Fibroblast of lung (primary cell): Measurements from ENCODE around the gene VWA8. TPM values are rescaled to one million over a fixed set of nuclear protein-coding genes. Genes with fewer than 3 reads are reported as not detected.
A peak's percentile ranks its signal among the peaks of the same experiment; 100 is the strongest.

Source experiments
- DNase-seq, 2 donors: peaks; one replicate each; pipeline versions ENCODE4 v3.0.0 to v3.0.0-alpha.2; 2010; ENCODE audit warnings: low read depth in 2 of 2
- H2AFZ ChIP-seq: 2 replicates; pipeline ENCODE4 v1.5.1; 2012; ENCODE audit warnings: low read length, control low read depth, inconsistent platforms
- H3K27ac ChIP-seq: 2 replicates; pipeline ENCODE4 v1.5.1; 2011; ENCODE audit warnings: low read length, control low read depth; ENCODE audit not compliant: insufficient read depth
- H3K27me3 ChIP-seq: 2 replicates; pipeline ENCODE4 v1.5.1; 2011; ENCODE audit warnings: mild to moderate bottlenecking, low read length; ENCODE audit not compliant: control insufficient read depth, insufficient read depth
- H3K36me3 ChIP-seq: 2 replicates; pipeline ENCODE4 v1.5.1; 2011; ENCODE audit warnings: low read length; ENCODE audit not compliant: control insufficient read depth, insufficient read depth
- H3K4me1 ChIP-seq: 2 replicates; pipeline ENCODE4 v1.5.1; 2011; ENCODE audit warnings: low read length; ENCODE audit not compliant: control insufficient read depth, insufficient read depth; ENCODE audit errors: extremely low read depth
- H3K4me2 ChIP-seq: 2 replicates; pipeline ENCODE4 v1.5.1; 2011; ENCODE audit warnings: low read length, control low read depth; ENCODE audit not compliant: insufficient read depth; ENCODE audit errors: extremely low read depth
- H3K4me3 ChIP-seq, 4 experiments: fragments of 200-600 bp in 1 of 4; sonication (generic) in 1 of 4; replicated peaks in 1 of 4; 2 replicates each; pipeline ENCODE4 v1.5.1; 2011 to 2016; ENCODE audit warnings: low read length in 4 of 4, low read depth in 3 of 4, mild to moderate bottlenecking in 3 of 4, control low read depth in 2 of 4, inconsistent platforms in 1 of 4, mixed read lengths in 1 of 4; ENCODE audit not compliant: insufficient read depth in 1 of 4; ENCODE audit errors: control extremely low read depth in 1 of 4
- H3K79me2 ChIP-seq: 2 replicates; pipeline ENCODE4 v1.5.1; 2012; ENCODE audit warnings: mild to moderate bottlenecking, low read length, inconsistent platforms; ENCODE audit not compliant: control insufficient read depth, insufficient read depth
- H3K9ac ChIP-seq: 2 replicates; pipeline ENCODE4 v1.5.1; 2011; ENCODE audit warnings: mild to moderate bottlenecking, low read length, control low read depth; ENCODE audit not compliant: insufficient read depth
- H3K9me3 ChIP-seq: 2 replicates; pipeline ENCODE4 v1.5.1; 2012; ENCODE audit warnings: low read depth, low read length; ENCODE audit not compliant: control insufficient read depth, insufficient read depth
- H4K20me1 ChIP-seq: 2 replicates; pipeline ENCODE4 v1.5.1; 2011; ENCODE audit warnings: low read length; ENCODE audit not compliant: control insufficient read depth, insufficient read depth; ENCODE audit errors: extremely low read depth
- EZH2 ChIP-seq: IDR thresholded peaks from 2 replicates; pipeline ENCODE4 v1.5.1; 2012; ENCODE audit warnings: low read length, control low read depth, mild to moderate bottlenecking; ENCODE audit errors: missing control alignments
- polyA plus RNA-seq, 2 donors: library from polyadenylated mRNA; depleted of rRNA in 1 of 2; stranded (reverse) in 1 of 2; unstranded in 1 of 2; fragments of >200 nt; gene quantifications; 2 replicates each; pipeline ENCODE4 v1.2.1, GENCODE V29; 2011 to 2012; ENCODE audit warnings: missing spikeins in 1 of 2
- total RNA-seq: library from RNA; depleted of rRNA; stranded (reverse); fragments of >200 nt; gene quantifications from 2 replicates; pipeline ENCODE4 v1.2.1, GENCODE V29; 2014
- TF ChIP-seq, protein P1 (sequence below), 2 donors: IDR thresholded peaks in 1 of 2; conservative IDR thresholded peaks in 1 of 2; 1 replicate in 1 of 2; 2 replicates in 1 of 2; pipeline ENCODE4 v1.5.1; 2011 to 2012; ENCODE audit warnings: low read length in 2 of 2, control low read depth in 1 of 2, inconsistent platforms in 1 of 2, low read depth in 1 of 2, mild to moderate bottlenecking in 1 of 2

VWA8 gene
- total and polyA plus RNA-seq, 2 donors (not counting 1 experiment from before 2014, with no cell fraction given): 12.6 to 29.9 TPM

GRCh38 chr13:42002066-42002465 lies 41.2 kb upstream of the VWA8 start:
- Histone ChIP-seq H3K4me1 (no peaks in the 10 kb centered on the region), H3K36me3 (no peaks in the 10 kb centered on the region), H3K27ac (no peak overlapping the region), H3K4me2 (no peak overlapping the region), H2AFZ (peak overlapping the region; percentile 5), H3K79me2 (no peaks in the 10 kb centered on the region), H3K9me3 (no peaks in the 10 kb centered on the region), H3K27me3 (no peaks in the 10 kb centered on the region), H3K4me3 (no peak overlapping the region), H3K9ac (no peak overlapping the region), H4K20me1 (no peaks in the 10 kb centered on the region)
- TF ChIP-seq EZH2: no peak
- TF ChIP-seq, protein P1, sequence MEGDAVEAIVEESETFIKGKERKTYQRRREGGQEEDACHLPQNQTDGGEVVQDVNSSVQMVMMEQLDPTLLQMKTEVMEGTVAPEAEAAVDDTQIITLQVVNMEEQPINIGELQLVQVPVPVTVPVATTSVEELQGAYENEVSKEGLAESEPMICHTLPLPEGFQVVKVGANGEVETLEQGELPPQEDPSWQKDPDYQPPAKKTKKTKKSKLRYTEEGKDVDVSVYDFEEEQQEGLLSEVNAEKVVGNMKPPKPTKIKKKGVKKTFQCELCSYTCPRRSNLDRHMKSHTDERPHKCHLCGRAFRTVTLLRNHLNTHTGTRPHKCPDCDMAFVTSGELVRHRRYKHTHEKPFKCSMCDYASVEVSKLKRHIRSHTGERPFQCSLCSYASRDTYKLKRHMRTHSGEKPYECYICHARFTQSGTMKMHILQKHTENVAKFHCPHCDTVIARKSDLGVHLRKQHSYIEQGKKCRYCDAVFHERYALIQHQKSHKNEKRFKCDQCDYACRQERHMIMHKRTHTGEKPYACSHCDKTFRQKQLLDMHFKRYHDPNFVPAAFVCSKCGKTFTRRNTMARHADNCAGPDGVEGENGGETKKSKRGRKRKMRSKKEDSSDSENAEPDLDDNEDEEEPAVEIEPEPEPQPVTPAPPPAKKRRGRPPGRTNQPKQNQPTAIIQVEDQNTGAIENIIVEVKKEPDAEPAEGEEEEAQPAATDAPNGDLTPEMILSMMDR (conservative IDR thresholded peaks at IDR 0.05 in 1 of 2, IDR thresholded peaks at IDR 0.05 in 1 of 2; ENCODE audit: low read depth in 1 of 2, low read length in 2 of 2): no peak
- no peak for DNase-seq

DNA sequence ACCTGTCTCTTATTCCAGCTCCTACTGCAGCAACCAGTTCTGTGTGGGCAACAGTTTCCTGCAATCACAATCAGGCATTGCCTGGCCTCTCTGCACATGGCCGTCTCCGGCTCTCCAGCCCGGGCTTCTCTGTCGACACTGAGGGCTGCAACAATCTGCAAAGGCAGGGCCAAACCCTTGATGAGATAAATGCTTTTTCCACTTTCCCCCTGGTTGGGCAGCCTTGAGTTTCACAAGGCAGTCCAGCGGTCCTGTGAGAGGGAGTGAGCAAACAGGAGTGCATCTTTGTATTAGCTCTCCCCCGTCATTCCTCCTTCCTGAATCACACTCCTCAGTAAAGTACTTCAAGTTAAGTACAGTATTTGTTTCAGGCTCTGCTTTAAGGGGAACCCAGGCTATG lies 40.7 kb upstream of the VWA8 start:
- no peaks in the 10 kb centered on the region for H3K9me3 ChIP-seq
- peak overlapping the region; percentile 61 for H3K4me2 ChIP-seq
- no peaks in the 10 kb centered on the region for H3K27me3 ChIP-seq
- H3K36me3 ChIP-seq: no peaks in the 10 kb centered on the region
- no peaks in the 10 kb centered on the region for H4K20me1 ChIP-seq
- TF ChIP-seq, protein P1 (conservative IDR thresholded peaks at IDR 0.05 in 1 of 2, IDR thresholded peaks at IDR 0.05 in 1 of 2; ENCODE audit: low read depth in 1 of 2, low read length in 2 of 2): no peak
- TF ChIP-seq EZH2: no peak
- H3K9ac ChIP-seq: no peak overlapping the region
- DNase-seq: peak; percentile 67 to 96
- no peak overlapping the region for H3K27ac ChIP-seq
- H3K4me3 ChIP-seq: no peak overlapping the region
- H3K4me1 ChIP-seq: no peaks in the 10 kb centered on the region
- H2AFZ ChIP-seq: peak overlapping the region; percentile 33
- H3K79me2 ChIP-seq: no peaks in the 10 kb centered on the region

DNA sequence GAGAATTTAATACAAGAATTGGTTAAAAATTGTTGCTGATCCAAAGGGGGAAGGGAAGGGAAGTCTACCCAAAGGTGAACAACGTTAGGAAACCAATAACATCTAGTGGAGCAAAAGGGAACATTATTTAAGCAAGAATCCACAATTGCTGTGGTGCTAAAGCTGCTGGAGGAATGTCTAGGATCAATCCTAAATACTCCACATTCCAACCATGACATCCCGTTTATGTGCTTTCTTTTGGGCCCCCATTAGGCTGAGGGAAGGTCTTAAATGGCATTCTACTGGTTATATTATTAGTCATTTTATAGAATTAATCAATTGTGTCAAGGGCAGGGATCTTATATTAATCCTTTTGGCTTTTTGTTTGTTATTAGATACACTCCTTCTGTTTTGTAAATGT lies 39.9 kb upstream of the VWA8 start:
- H2AFZ ChIP-seq: no peak overlapping the region
- H3K36me3 ChIP-seq: no peaks in the 10 kb centered on the region
- H3K79me2 ChIP-seq: no peaks in the 10 kb centered on the region
- H3K9ac ChIP-seq: no peak overlapping the region
- no peak overlapping the region for H3K4me3 ChIP-seq
- TF ChIP-seq, protein P1 (conservative IDR thresholded peaks at IDR 0.05 in 1 of 2, IDR thresholded peaks at IDR 0.05 in 1 of 2; ENCODE audit: low read depth in 1 of 2, low read length in 2 of 2): no peak
- no peak for TF ChIP-seq EZH2
- no peaks in the 10 kb centered on the region for H4K20me1 ChIP-seq
- no peak overlapping the region for H3K27ac ChIP-seq
- no peaks in the 10 kb centered on the region for H3K4me1 ChIP-seq
- peak in 1 of 2 donors; percentile 54 for DNase-seq
- no peaks in the 10 kb centered on the region for H3K27me3 ChIP-seq
- no peak overlapping the region for H3K4me2 ChIP-seq
- H3K9me3 ChIP-seq: no peaks in the 10 kb centered on the region
